Ovary (tissue), 9 donors: ENCODE data around the gene ATP13A3. TPM values are rescaled to one million over a fixed set of nuclear protein-coding genes. Genes with fewer than 3 reads are reported as not detected.

Source experiments
- DNase-seq, 5 donors: peaks; one replicate each; pipeline ENCODE4 v3.0.0-alpha.2; 2019 to 2020
- H3K27ac ChIP-seq, 2 donors: fragments of 200-600 bp; one replicate each; pipeline versions ENCODE4 v1.5.1 to v1.8.0; 2019 to 2022
- H3K27me3 ChIP-seq: fragments of 200-600 bp; one replicate; pipeline ENCODE4 v1.8.0; 2022
- H3K36me3 ChIP-seq: fragments of 200-600 bp; sonication (generic); one replicate; pipeline ENCODE4 v1.5.1; 2019
- H3K4me1 ChIP-seq: one replicate; pipeline ENCODE4 v1.8.1; 2013; ENCODE audit warnings: mild to moderate bottlenecking, moderate library complexity; ENCODE audit not compliant: insufficient read depth
- H3K4me3 ChIP-seq: fragments of 200-600 bp; sonication (generic); one replicate; pipeline ENCODE4 v1.5.1; 2017
- H3K9me3 ChIP-seq, 2 donors: fragments of 200-600 bp in 1 of 2; sonication (generic) in 1 of 2; one replicate each; pipeline versions ENCODE4 v1.5.1 to v1.8.1; 2013 to 2019; ENCODE audit warnings: mild to moderate bottlenecking in 1 of 2, moderate library complexity in 1 of 2
- EP300 ChIP-seq: sonication (generic); formaldehyde crosslinking; IDR thresholded peaks from one replicate; pipeline ENCODE4 v1.6.1; 2017; ENCODE audit warnings: antibody characterized with exemption
- POLR2A ChIP-seq: fragments of 450-650 bp; IDR thresholded peaks from one replicate; pipeline ENCODE4 v1.6.1; 2017; ENCODE audit warnings: antibody characterized with exemption, mild to moderate bottlenecking, moderate library complexity
- whole genome bisulfite sequencing, 3 donors: extraction: QIAGEN DNeasy Blood & Tissue Kit in 1 of 3; methylation state at CpG; one replicate each; pipeline versions ENCODE4 v1.1.5 to v1.1.7; 2013 to 2017; 5-methylcytosine and 5-hydroxymethylcytosine counted together
- intact Hi-C, 4 donors: fragments of 100-400 bp; cut with DNase I; formaldehyde crosslinking; loops; one replicate each; pipeline versions ENCODE4 v1.11.0 to v1.15.1; 2022 to 2023
- polyA plus RNA-seq, 2 donors: library from polyadenylated mRNA; stranded (reverse); fragments of 200-250 nt in 1 of 2; fragments of 350-450 nt in 1 of 2; fragmentation: Illumina TruSeq in 1 of 2; extraction: RNeasy Lipid Tissue Mini Kit (QIAGEN cat#74804) in 1 of 2; gene quantifications; one replicate each; pipeline ENCODE4 v1.2.3, GENCODE V29; 2013 to 2014
- total RNA-seq, 7 donors: library from RNA; depleted of rRNA in 2 of 7; stranded (reverse); fragments of >200 nt in 2 of 7; fragmentation: NEBNext Ultra II Directional in 3 of 7; extraction: Animal tissue kit (Norgen Biotek cat#: 25700) in 3 of 7; gene quantifications; one replicate each; pipeline versions ENCODE4 v1.1.0 to v1.2.4, GENCODE V29; 2016 to 2023
- TF ChIP-seq, protein P1 (sequence below), 3 donors: fragments of 450-650 bp in 2 of 3; fragments of 200-600 bp in 1 of 3; IDR thresholded peaks; one replicate each; pipeline versions ENCODE4 v1.5.1 to v1.8.0; 2016 to 2022; ENCODE audit warnings: antibody characterized with exemption in 3 of 3, mild to moderate bottlenecking in 1 of 3
- donor health status: DM: no; HTN: no; CAD: no; lungs with moderate emphysema.
- donor health status: DM: no; HTN: no; CAD: no.
- donor health status: Bipolar disorder and iron deficiency.
- donor health status: DM: yes; HTN: yes; CAD: no.
- donor health status: DM: no; HTN: no; CAD: no.
- donor health status: DM: yes; HTN: yes; CAD: no.

ATP13A3 gene
- total and polyA plus RNA-seq, 9 donors: 13.7 to 101 (median 52.4) TPM

DNA sequence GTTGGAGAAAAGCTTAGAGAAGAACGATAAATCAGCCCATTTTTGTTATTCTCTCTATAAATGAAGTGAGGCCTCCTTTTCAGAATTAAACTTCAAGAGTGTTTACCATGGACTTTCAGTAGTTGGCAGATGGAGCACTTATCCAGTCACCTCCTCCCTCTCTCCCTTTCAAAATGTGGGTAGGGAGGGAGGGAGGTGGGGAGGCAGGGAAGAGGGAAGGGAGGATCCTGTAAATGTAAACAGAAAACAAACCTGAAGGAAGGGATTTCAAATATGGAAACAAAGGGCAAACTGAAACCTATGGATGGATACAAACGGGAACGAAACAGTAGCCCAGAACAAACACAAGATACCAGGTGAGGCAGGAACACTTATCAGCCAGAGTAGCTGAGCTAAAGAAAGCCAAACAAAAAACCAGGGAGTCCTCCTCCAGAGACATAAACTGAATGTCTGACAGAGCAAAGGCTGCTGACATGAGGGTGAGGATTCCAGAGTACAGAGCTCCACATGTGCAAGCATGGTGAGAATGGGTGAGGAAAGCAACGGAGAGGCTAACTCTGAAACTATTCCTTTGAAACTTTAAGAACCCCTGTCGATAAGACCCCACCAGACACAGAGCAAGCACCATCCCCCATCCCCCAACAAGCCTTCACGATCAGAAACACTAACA lies 46.8 kb downstream of the ATP13A3 start:
- Histone ChIP-seq H3K27ac (no peak overlapping the region), H3K27me3 (no peaks in the 10 kb centered on the region), H3K9me3 (no peaks in the 10 kb centered on the region), H3K36me3 (no peaks in the 10 kb centered on the region), H3K4me1 (no peaks in the 10 kb centered on the region), H3K4me3 (no peak overlapping the region)
- WGBS, 3 donors: 26 to 48% (median 34%) methylated on average over 6 of the region's 6 CpGs
- no peak for DNase-seq
- intact Hi-C loops: no loop called here
- TF ChIP-seq POLR2A (no peak), EP300 (no peak)
- TF ChIP-seq, protein P1, sequence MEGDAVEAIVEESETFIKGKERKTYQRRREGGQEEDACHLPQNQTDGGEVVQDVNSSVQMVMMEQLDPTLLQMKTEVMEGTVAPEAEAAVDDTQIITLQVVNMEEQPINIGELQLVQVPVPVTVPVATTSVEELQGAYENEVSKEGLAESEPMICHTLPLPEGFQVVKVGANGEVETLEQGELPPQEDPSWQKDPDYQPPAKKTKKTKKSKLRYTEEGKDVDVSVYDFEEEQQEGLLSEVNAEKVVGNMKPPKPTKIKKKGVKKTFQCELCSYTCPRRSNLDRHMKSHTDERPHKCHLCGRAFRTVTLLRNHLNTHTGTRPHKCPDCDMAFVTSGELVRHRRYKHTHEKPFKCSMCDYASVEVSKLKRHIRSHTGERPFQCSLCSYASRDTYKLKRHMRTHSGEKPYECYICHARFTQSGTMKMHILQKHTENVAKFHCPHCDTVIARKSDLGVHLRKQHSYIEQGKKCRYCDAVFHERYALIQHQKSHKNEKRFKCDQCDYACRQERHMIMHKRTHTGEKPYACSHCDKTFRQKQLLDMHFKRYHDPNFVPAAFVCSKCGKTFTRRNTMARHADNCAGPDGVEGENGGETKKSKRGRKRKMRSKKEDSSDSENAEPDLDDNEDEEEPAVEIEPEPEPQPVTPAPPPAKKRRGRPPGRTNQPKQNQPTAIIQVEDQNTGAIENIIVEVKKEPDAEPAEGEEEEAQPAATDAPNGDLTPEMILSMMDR (IDR thresholded peaks at IDR 0.05): no peak

- 63 to 92% (median 83%) methylated on average over 3 of the region's 3 CpGs for WGBS, 3 donors
- DNase-seq: no peak
- H3K36me3 ChIP-seq: no peaks in the 10 kb centered on the region
- H3K9me3 ChIP-seq: no peaks in the 10 kb centered on the region
- intact Hi-C loops: no loop called here
- no peak overlapping the region for H3K27ac ChIP-seq
- H3K4me3 ChIP-seq: no peak overlapping the region
- no peaks in the 10 kb centered on the region for H3K27me3 ChIP-seq
- no peaks in the 10 kb centered on the region for H3K4me1 ChIP-seq
- TF ChIP-seq, protein P1 (IDR thresholded peaks at IDR 0.05): no peak
- no peak for TF ChIP-seq EP300
- no peak for TF ChIP-seq POLR2A
These were observed 52.3 kb downstream of the ATP13A3 start for GRCh38 chr3:194434503-194434902.

GRCh38 chr3:194431554-194431953 lies 55.2 kb downstream of the ATP13A3 start:
- Histone ChIP-seq H3K4me3 (no peak overlapping the region), H3K9me3 (no peaks in the 10 kb centered on the region), H3K27me3 (no peaks in the 10 kb centered on the region), H3K4me1 (no peaks in the 10 kb centered on the region), H3K36me3 (no peaks in the 10 kb centered on the region), H3K27ac (no peak overlapping the region)
- TF ChIP-seq, protein P1 (IDR thresholded peaks at IDR 0.05): no peak
- no peak for TF ChIP-seq EP300
- intact Hi-C loops: no loop called here
- DNase-seq: no peak
- 69 to 77% (median 72%) methylated on average over 5 of the region's 5 CpGs for WGBS, 3 donors

GRCh38 chr3:194425399-194425798 lies 61.4 kb downstream of the ATP13A3 start:
- Histone ChIP-seq H3K27me3 (no peaks in the 10 kb centered on the region), H3K27ac (no peak overlapping the region), H3K9me3 (no peaks in the 10 kb centered on the region), H3K36me3 (no peaks in the 10 kb centered on the region), H3K4me3 (no peak overlapping the region), H3K4me1 (no peaks in the 10 kb centered on the region)
- intact Hi-C loops: no loop called here
- no peak for DNase-seq
- 87 to 94% (median 89%) methylated on average over 4 of the region's 4 CpGs for WGBS, 3 donors
- TF ChIP-seq, protein P1 (IDR thresholded peaks at IDR 0.05): no peak
- TF ChIP-seq POLR2A: no peak
